Chondrocyte (in vitro differentiated cells): ENCODE data around the gene TMEM135. TPM values are rescaled to one million over a fixed set of nuclear protein-coding genes. Genes with fewer than 3 reads are reported as not detected.
A peak's percentile ranks its signal among the peaks of the same experiment; 100 is the strongest.

ENCODE experiments used
- DNase-seq: peaks from one replicate; pipeline ENCODE4 v3.0.0; 2021; ENCODE audit warnings: mixed read lengths, low spot score
- H3K27ac Mint-ChIP-seq: one replicate; pipeline ENCODE4 v1.8.0; 2021; ENCODE audit warnings: mild to moderate bottlenecking, moderate library complexity, mixed read lengths; ENCODE audit not compliant: unreplicated experiment
- H3K27me3 Mint-ChIP-seq: 2 replicates; pipeline ENCODE4 v1.8.0; 2021; ENCODE audit warnings: low read depth, mixed read lengths
- H3K36me3 Mint-ChIP-seq: 2 replicates; pipeline ENCODE4 v1.8.0; 2021; ENCODE audit warnings: low read depth, mixed read lengths
- H3K4me1 Mint-ChIP-seq: 2 replicates; pipeline ENCODE4 v1.8.0; 2021; ENCODE audit warnings: low read depth, mild to moderate bottlenecking, mixed read lengths
- H3K4me3 Mint-ChIP-seq: one replicate; pipeline ENCODE4 v1.8.0; 2021; ENCODE audit warnings: mild to moderate bottlenecking, moderate library complexity, mixed read lengths; ENCODE audit not compliant: unreplicated experiment
- H3K9me3 Mint-ChIP-seq: 2 replicates; pipeline ENCODE4 v1.8.0; 2021; ENCODE audit warnings: low read depth, mixed read lengths
- total RNA-seq: library from RNA; stranded (reverse); gene quantifications from 3 replicates; pipeline ENCODE4 v1.2.1, GENCODE V29; 2021
- TF ChIP-seq, protein P1 (sequence below): fragments of 200-600 bp; sonication (generic); IDR thresholded peaks from 2 replicates; pipeline ENCODE4 v1.5.0; 2021; ENCODE audit warnings: antibody characterized with exemption, mild to moderate bottlenecking, moderate library complexity

TMEM135 gene
- total RNA-seq, 1 donor from 2014 or later = 13.3 TPM

DNA sequence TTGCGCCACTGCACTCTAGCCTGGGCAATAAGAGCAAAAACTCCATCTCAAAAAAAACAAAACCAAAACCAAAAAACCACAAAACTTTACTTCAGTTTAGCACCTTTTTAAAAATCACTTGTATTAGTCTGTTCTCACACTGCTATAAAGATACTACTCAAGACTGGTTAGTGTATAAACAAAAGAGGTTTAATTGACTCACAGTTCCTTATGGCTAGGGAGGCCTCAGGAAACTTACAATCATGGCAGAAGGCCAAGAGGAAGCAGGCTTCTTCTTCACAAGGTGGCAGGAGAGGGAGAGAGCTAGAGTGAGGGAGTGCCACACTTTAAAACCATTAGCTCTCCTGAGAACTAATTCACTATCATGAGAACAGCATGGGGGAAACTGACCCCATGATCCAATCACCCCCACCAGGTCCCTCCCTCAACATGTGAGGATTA is 261.3 kb downstream of the TMEM135 start:
- H3K36me3 Mint-ChIP-seq = no peaks in the 10 kb centered on the region
- DNase-seq = no peak
- no peaks in the 10 kb centered on the region for H3K27me3 Mint-ChIP-seq
- no peaks in the 10 kb centered on the region for H3K4me1 Mint-ChIP-seq
- no peaks in the 10 kb centered on the region for H3K9me3 Mint-ChIP-seq
- H3K27ac Mint-ChIP-seq = no peak overlapping the region
- TF ChIP-seq, protein P1, sequence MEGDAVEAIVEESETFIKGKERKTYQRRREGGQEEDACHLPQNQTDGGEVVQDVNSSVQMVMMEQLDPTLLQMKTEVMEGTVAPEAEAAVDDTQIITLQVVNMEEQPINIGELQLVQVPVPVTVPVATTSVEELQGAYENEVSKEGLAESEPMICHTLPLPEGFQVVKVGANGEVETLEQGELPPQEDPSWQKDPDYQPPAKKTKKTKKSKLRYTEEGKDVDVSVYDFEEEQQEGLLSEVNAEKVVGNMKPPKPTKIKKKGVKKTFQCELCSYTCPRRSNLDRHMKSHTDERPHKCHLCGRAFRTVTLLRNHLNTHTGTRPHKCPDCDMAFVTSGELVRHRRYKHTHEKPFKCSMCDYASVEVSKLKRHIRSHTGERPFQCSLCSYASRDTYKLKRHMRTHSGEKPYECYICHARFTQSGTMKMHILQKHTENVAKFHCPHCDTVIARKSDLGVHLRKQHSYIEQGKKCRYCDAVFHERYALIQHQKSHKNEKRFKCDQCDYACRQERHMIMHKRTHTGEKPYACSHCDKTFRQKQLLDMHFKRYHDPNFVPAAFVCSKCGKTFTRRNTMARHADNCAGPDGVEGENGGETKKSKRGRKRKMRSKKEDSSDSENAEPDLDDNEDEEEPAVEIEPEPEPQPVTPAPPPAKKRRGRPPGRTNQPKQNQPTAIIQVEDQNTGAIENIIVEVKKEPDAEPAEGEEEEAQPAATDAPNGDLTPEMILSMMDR = no peak
- no peak overlapping the region for H3K4me3 Mint-ChIP-seq

- Mint-ChIP-seq H3K4me1 (no peaks in the 10 kb centered on the region), H3K27me3 (no peaks in the 10 kb centered on the region), H3K4me3 (no peak overlapping the region), H3K9me3 (no peaks in the 10 kb centered on the region), H3K27ac (no peak overlapping the region), H3K36me3 (no peaks in the 10 kb centered on the region)
- no peak for DNase-seq
- TF ChIP-seq, protein P1 = peak; percentile 29
Observed at GRCh38 chr11:87300640-87301380, 263.1 kb downstream of the TMEM135 start.

DNA sequence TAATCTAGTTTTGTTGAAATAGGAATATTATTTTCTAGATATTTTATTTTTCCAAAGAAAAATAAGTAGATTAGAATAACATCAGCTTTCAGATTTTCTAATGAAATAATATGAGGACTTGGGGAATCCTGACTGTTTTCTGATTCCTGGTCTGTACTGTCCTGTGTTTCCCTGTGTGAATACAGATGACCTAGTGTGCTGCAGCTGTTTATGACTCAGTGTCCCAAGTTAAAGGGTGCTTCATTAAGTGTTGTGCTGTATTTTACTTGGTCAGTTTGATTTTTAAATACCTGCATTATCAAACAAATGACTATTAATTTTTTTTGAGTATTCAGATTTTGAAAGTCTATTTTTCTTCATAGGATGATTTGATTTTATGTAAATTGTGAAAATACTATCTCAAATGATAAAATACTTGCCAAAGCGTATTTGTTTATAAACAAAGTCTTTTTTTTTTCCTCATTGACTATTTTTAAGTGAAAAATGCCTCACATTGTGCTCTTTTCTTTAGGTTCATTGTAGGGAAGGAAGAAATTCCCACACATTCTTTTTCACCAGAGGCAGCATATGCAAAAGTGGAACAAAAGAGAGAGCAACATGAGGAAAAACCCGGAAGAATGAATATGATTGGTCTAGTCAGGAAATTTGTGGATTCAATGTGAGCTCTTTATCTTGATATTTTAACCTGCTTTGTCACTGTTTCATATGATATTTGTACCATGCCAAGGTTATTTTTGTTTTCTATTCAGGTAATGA is 264.2 kb downstream of the TMEM135 start:
- TF ChIP-seq, protein P1 = no peak
- H3K4me3 Mint-ChIP-seq = no peak overlapping the region
- no peaks in the 10 kb centered on the region for H3K4me1 Mint-ChIP-seq
- no peaks in the 10 kb centered on the region for H3K36me3 Mint-ChIP-seq
- H3K27ac Mint-ChIP-seq = no peak overlapping the region
- no peak for DNase-seq
- no peaks in the 10 kb centered on the region for H3K27me3 Mint-ChIP-seq
- no peaks in the 10 kb centered on the region for H3K9me3 Mint-ChIP-seq

DNA sequence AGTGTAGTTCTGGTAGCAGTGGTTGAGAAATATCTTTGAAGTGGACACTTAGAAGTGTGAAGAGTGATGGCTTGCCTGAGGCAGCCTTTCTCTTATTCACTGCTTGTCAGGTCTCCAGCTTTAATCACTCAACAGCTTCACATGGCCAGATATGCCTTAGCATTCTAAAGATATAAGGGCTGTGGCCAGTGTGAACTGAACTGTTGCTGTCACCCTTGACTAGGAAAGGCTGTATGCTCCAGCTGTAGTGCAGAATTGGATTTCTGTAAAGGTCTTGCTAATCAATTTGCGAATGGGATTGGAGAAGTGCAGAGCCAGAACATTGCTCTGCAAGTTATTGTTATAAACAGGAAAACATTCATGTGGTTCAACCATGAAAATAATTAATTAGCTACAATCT is 266.7 kb downstream of the TMEM135 start:
- no peaks in the 10 kb centered on the region for H3K36me3 Mint-ChIP-seq
- DNase-seq = no peak
- no peak overlapping the region for H3K27ac Mint-ChIP-seq
- no peaks in the 10 kb centered on the region for H3K27me3 Mint-ChIP-seq
- H3K9me3 Mint-ChIP-seq = no peaks in the 10 kb centered on the region
- no peaks in the 10 kb centered on the region for H3K4me1 Mint-ChIP-seq
- TF ChIP-seq, protein P1 = no peak
- H3K4me3 Mint-ChIP-seq = no peak overlapping the region

DNA sequence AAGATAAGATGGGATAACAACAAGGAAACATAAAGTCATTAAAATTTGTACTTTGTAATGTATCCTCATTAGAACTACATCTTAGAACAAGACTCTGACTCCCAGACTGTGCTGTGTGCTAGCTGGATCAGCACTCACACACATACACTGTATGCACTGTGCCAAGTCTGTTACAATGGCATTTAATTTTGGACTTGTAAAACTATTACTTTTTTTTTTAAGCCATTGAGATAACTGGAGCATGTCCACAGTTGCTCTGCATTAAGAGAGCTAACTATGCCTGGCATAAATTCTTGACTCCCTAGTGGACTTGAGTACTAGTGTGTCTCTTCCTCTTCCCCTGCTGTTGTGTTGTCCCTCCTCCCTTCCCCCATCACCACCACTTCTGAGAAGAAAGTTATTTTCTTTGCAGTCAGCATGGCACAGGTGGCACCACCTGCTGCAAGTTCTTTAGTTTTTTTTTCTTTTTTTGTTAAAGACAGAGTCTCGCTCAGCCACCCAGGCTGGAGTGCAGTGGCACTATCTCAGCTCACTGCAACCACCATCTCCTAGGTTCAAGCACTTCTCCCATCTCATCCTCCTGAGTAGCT is 268.6 kb downstream of the TMEM135 start:
- Mint-ChIP-seq H3K4me1 (no peaks in the 10 kb centered on the region), H3K36me3 (no peaks in the 10 kb centered on the region), H3K9me3 (no peaks in the 10 kb centered on the region), H3K27ac (no peak overlapping the region), H3K27me3 (no peaks in the 10 kb centered on the region), H3K4me3 (no peak overlapping the region)
- TF ChIP-seq, protein P1 = no peak
- DNase-seq = no peak
